ENCODE results near the gene TMEM119. TPM values are rescaled to one million over a fixed set of nuclear protein-coding genes. Genes with fewer than 3 reads are reported as not detected.

The TMEM119 gene
- total RNA-seq, 1 experiment from 2014 or later = not detected

GRCh38 chr12:108606492-108606891, 8.6 kb upstream of the TMEM119 start:
- no peak overlapping the region for H3K27ac ChIP-seq (ENCODE audit: low read length)
- ChIA-PET POLR2A (no interaction called here), CTCF (no interaction called here)
- ATAC-seq = no peak
- H3K4me1 ChIP-seq (ENCODE audit: control insufficient read depth, insufficient read depth, low read length) = no peaks in the 10 kb centered on the region
- BruUV-seq (replicated peaks) = no TSS peak
- TF ChIP-seq TCF7L2 (IDR thresholded peaks at IDR 0.05; ENCODE audit: low read depth, low read length) (no peak), SIN3A (IDR thresholded peaks at IDR 0.05; ENCODE audit: borderline replicate concordance, insufficient read depth, low read depth, low read length) (no peak)
- no peaks in the 10 kb centered on the region for H3K36me3 ChIP-seq (ENCODE audit: control insufficient read depth, insufficient read depth, low read length)
- in situ Hi-C loops (cut with HindIII; ENCODE audit: low pct_unique_long_range_greater_than_20kb, low sequenced_read_pairs) = no loop called here
- no peaks in the 10 kb centered on the region for H3K9me3 ChIP-seq (ENCODE audit: control insufficient read depth, insufficient read depth, low read depth, low read length)
- intact Hi-C loops (cut with micrococcal nuclease; ENCODE audit: unreplicated experiment) = no loop called here
- no peak for DNase-seq (ENCODE audit: low read depth, low spot score)
- no peak overlapping the region for H3K4me3 ChIP-seq (ENCODE audit: low read depth in 2 of 2, low read length in 2 of 2)
- no peaks in the 10 kb centered on the region for H3K27me3 ChIP-seq (ENCODE audit: control insufficient read depth, insufficient read depth, low read length)

- in situ Hi-C loops (cut with HindIII; ENCODE audit: low pct_unique_long_range_greater_than_20kb, low sequenced_read_pairs) = no loop called here
- intact Hi-C loops (cut with micrococcal nuclease; ENCODE audit: unreplicated experiment) = no loop called here
- ChIA-PET CTCF (no interaction called here), POLR2A (no interaction called here)
- DNase-seq (ENCODE audit: low read depth, low spot score) (no peak), ATAC-seq (no peak)
- no peak overlapping the region for H3K4me3 ChIP-seq (ENCODE audit: low read depth in 2 of 2, low read length in 2 of 2)
- H3K4me1 ChIP-seq (ENCODE audit: control insufficient read depth, insufficient read depth, low read length) = no peaks in the 10 kb centered on the region
- no peaks in the 10 kb centered on the region for H3K36me3 ChIP-seq (ENCODE audit: control insufficient read depth, insufficient read depth, low read length)
- TF ChIP-seq CTCF (IDR thresholded peaks at IDR 0.05) = no peak
- TF ChIP-seq SIN3A (IDR thresholded peaks at IDR 0.05; ENCODE audit: borderline replicate concordance, insufficient read depth, low read depth, low read length) = no peak
- no peak for TF ChIP-seq POLR2AphosphoS5 (IDR thresholded peaks at IDR 0.05; ENCODE audit: low read depth, low read length)
- no peak for TF ChIP-seq TCF7L2 (IDR thresholded peaks at IDR 0.05; ENCODE audit: low read depth, low read length)
- TF ChIP-seq, protein P1, sequence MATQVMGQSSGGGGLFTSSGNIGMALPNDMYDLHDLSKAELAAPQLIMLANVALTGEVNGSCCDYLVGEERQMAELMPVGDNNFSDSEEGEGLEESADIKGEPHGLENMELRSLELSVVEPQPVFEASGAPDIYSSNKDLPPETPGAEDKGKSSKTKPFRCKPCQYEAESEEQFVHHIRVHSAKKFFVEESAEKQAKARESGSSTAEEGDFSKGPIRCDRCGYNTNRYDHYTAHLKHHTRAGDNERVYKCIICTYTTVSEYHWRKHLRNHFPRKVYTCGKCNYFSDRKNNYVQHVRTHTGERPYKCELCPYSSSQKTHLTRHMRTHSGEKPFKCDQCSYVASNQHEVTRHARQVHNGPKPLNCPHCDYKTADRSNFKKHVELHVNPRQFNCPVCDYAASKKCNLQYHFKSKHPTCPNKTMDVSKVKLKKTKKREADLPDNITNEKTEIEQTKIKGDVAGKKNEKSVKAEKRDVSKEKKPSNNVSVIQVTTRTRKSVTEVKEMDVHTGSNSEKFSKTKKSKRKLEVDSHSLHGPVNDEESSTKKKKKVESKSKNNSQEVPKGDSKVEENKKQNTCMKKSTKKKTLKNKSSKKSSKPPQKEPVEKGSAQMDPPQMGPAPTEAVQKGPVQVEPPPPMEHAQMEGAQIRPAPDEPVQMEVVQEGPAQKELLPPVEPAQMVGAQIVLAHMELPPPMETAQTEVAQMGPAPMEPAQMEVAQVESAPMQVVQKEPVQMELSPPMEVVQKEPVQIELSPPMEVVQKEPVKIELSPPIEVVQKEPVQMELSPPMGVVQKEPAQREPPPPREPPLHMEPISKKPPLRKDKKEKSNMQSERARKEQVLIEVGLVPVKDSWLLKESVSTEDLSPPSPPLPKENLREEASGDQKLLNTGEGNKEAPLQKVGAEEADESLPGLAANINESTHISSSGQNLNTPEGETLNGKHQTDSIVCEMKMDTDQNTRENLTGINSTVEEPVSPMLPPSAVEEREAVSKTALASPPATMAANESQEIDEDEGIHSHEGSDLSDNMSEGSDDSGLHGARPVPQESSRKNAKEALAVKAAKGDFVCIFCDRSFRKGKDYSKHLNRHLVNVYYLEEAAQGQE (IDR thresholded peaks at IDR 0.05; ENCODE audit: insufficient read depth in 1 of 2, low read depth in 2 of 2, low read length in 1 of 2) = no peak
- H3K27ac ChIP-seq (ENCODE audit: low read length) = no peak overlapping the region
- H3K9me3 ChIP-seq (ENCODE audit: control insufficient read depth, insufficient read depth, low read depth, low read length) = no peaks in the 10 kb centered on the region
- no TSS peak for BruUV-seq (replicated peaks)
- no peaks in the 10 kb centered on the region for H3K27me3 ChIP-seq (ENCODE audit: control insufficient read depth, insufficient read depth, low read length)
Observed at GRCh38 chr12:108605690-108606406, 8.0 kb upstream of the TMEM119 start.

DNA sequence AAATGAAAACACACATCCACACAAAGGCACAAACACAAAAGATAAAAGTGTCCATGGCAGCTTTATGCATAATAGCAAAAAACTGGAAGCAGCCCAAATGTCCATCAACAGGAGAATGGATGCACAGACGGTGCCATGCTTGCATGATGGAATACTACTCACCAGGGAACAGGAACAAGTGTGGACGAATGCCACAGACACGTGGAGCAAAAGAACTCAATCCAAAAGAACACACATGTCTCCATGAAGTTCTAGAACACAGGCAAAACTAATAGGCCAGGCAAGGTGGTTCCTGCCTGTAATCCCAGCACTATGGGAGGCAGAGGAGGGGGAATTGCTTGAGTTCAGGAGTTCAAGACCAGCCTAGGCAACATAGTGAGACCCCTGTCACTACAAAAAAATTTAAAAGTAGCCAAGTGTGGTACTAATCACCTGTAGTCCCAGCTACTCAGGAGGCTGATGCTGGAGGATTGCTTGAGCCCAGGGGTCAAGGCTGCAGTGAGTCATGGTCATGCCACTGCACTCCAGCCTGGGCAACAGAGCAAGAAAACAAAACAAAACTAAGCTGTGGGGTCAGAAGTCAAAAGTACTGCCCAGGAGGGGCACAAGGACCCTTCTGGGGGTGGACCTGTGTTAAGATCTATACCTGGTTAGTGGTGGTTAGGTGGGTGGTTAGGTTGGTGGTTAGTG, 7.3 kb upstream of the TMEM119 start:
- DNase-seq (ENCODE audit: low read depth, low spot score) (no peak), ATAC-seq (no peak)
- intact Hi-C loops (cut with micrococcal nuclease; ENCODE audit: unreplicated experiment) (no loop called here), in situ Hi-C loops (cut with HindIII; ENCODE audit: low pct_unique_long_range_greater_than_20kb, low sequenced_read_pairs) (no loop called here)
- Histone ChIP-seq H3K9me3 (ENCODE audit: control insufficient read depth, insufficient read depth, low read depth, low read length) (no peaks in the 10 kb centered on the region), H3K27ac (ENCODE audit: low read length) (no peak overlapping the region), H3K4me3 (ENCODE audit: low read depth in 2 of 2, low read length in 2 of 2) (no peak overlapping the region), H3K36me3 (ENCODE audit: control insufficient read depth, insufficient read depth, low read length) (no peaks in the 10 kb centered on the region), H3K4me1 (ENCODE audit: control insufficient read depth, insufficient read depth, low read length) (no peaks in the 10 kb centered on the region), H3K27me3 (ENCODE audit: control insufficient read depth, insufficient read depth, low read length) (no peaks in the 10 kb centered on the region)
- CTCF ChIA-PET = no interaction called here
- POLR2A ChIA-PET = no interaction called here
- no TSS peak for BruUV-seq (replicated peaks)
- TF ChIP-seq TCF7L2 (IDR thresholded peaks at IDR 0.05; ENCODE audit: low read depth, low read length) = no peak
- no peak for TF ChIP-seq POLR2AphosphoS5 (IDR thresholded peaks at IDR 0.05; ENCODE audit: low read depth, low read length)
- no peak for TF ChIP-seq CTCF (IDR thresholded peaks at IDR 0.05)
- TF ChIP-seq SIN3A (IDR thresholded peaks at IDR 0.05; ENCODE audit: borderline replicate concordance, insufficient read depth, low read depth, low read length) = no peak
- TF ChIP-seq, protein P1 (IDR thresholded peaks at IDR 0.05; ENCODE audit: insufficient read depth in 1 of 2, low read depth in 2 of 2, low read length in 1 of 2) = no peak

All from Panc1 (cell line).